Osteocyte (in vitro differentiated cells): ENCODE data around the gene GIPC2. TPM values are rescaled to one million over a fixed set of nuclear protein-coding genes. Genes with fewer than 3 reads are reported as not detected.
"Not testable (repeated sequence)": the region's sequence is repeated elsewhere in the genome, so short reads cannot be mapped to it uniquely, and the experiment has no call there.

Experiments used
- DNase-seq: peaks from one replicate; pipeline ENCODE4 v3.0.0; 2021; ENCODE audit warnings: mixed read lengths; ENCODE audit not compliant: unreplicated experiment; ENCODE audit errors: extremely low spot score
- H3K27ac Mint-ChIP-seq: one replicate; pipeline ENCODE4 v1.8.0; 2021; ENCODE audit warnings: mild to moderate bottlenecking, mixed read lengths; ENCODE audit not compliant: unreplicated experiment
- H3K27me3 Mint-ChIP-seq: one replicate; pipeline ENCODE4 v1.8.0; 2021; ENCODE audit warnings: mixed read lengths; ENCODE audit not compliant: unreplicated experiment
- H3K36me3 Mint-ChIP-seq: one replicate; pipeline ENCODE4 v1.8.0; 2021; ENCODE audit warnings: mixed read lengths; ENCODE audit not compliant: unreplicated experiment
- H3K4me1 Mint-ChIP-seq: one replicate; pipeline ENCODE4 v1.8.0; 2021; ENCODE audit warnings: mixed read lengths; ENCODE audit not compliant: unreplicated experiment
- H3K4me3 Mint-ChIP-seq: one replicate; pipeline ENCODE4 v1.8.0; 2021; ENCODE audit warnings: mild to moderate bottlenecking, moderate library complexity, mixed read lengths; ENCODE audit not compliant: unreplicated experiment
- H3K9me3 Mint-ChIP-seq: one replicate; pipeline ENCODE4 v1.8.0; 2021; ENCODE audit warnings: mixed read lengths; ENCODE audit not compliant: unreplicated experiment
- total RNA-seq: library from RNA; stranded (reverse); gene quantifications from 2 replicates; pipeline ENCODE4 v1.2.1, GENCODE V29; 2021
- TF ChIP-seq, protein P1 (sequence below): fragments of 200-600 bp; sonication (generic); IDR thresholded peaks from 2 replicates; pipeline ENCODE4 v1.5.0; 2021; ENCODE audit warnings: antibody characterized with exemption, mild to moderate bottlenecking, moderate library complexity

The GIPC2 gene
- total RNA-seq, 1 donor from 2014 or later: 0.08 TPM

- TF ChIP-seq, protein P1, sequence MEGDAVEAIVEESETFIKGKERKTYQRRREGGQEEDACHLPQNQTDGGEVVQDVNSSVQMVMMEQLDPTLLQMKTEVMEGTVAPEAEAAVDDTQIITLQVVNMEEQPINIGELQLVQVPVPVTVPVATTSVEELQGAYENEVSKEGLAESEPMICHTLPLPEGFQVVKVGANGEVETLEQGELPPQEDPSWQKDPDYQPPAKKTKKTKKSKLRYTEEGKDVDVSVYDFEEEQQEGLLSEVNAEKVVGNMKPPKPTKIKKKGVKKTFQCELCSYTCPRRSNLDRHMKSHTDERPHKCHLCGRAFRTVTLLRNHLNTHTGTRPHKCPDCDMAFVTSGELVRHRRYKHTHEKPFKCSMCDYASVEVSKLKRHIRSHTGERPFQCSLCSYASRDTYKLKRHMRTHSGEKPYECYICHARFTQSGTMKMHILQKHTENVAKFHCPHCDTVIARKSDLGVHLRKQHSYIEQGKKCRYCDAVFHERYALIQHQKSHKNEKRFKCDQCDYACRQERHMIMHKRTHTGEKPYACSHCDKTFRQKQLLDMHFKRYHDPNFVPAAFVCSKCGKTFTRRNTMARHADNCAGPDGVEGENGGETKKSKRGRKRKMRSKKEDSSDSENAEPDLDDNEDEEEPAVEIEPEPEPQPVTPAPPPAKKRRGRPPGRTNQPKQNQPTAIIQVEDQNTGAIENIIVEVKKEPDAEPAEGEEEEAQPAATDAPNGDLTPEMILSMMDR: no peak
- H3K4me1 Mint-ChIP-seq: peaks cover 42% of the 10 kb centered on the region
- no peak for DNase-seq
- H3K27me3 Mint-ChIP-seq: no peaks in the 10 kb centered on the region
- peak overlapping the region; percentile 71 for H3K4me3 Mint-ChIP-seq
- H3K9me3 Mint-ChIP-seq: no peaks in the 10 kb centered on the region
- H3K36me3 Mint-ChIP-seq: peaks cover 12% of the 10 kb centered on the region
- peak overlapping the region; percentile 86 for H3K27ac Mint-ChIP-seq
Measured at GRCh38 chr1:78009276-78009675, 36.5 kb upstream of the GIPC2 start.

DNA sequence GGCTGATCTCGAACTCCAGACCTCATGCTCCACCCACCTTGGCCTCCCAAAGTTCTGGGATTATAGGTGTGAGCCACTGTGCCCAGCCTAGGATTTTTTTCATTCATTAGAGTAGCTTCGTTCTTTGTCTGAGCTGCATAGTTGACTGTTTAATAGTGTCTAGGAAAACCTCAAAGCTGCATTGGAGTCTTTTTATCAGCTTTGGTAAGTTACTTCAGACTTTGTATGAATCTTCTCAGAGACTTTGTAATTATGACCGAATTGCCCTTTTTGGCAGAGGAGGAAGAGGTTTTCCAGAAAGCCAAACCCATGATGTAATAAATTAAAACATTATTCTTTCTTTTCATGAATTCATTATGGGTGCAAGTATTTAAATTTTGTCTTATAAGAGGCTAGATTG lies 35.9 kb upstream of the GIPC2 start:
- DNase-seq: no peak
- H3K27ac Mint-ChIP-seq: peak overlapping the region; percentile 86
- H3K36me3 Mint-ChIP-seq: peaks cover 14% of the 10 kb centered on the region
- TF ChIP-seq, protein P1: no peak
- peaks cover 42% of the 10 kb centered on the region for H3K4me1 Mint-ChIP-seq
- H3K9me3 Mint-ChIP-seq: no peaks in the 10 kb centered on the region
- no peaks in the 10 kb centered on the region for H3K27me3 Mint-ChIP-seq
- peak overlapping the region; percentile 71 for H3K4me3 Mint-ChIP-seq

- H3K36me3 Mint-ChIP-seq: peaks cover 22% of the 10 kb centered on the region
- TF ChIP-seq, protein P1: no peak
- H3K27ac Mint-ChIP-seq: peak overlapping the region; percentile 71
- H3K4me3 Mint-ChIP-seq: peak overlapping the region; percentile 43
- H3K9me3 Mint-ChIP-seq: no peaks in the 10 kb centered on the region
- peaks cover 46% of the 10 kb centered on the region for H3K4me1 Mint-ChIP-seq
- DNase-seq: no peak
- no peaks in the 10 kb centered on the region for H3K27me3 Mint-ChIP-seq
Measured at GRCh38 chr1:78011050-78011449, 34.7 kb upstream of the GIPC2 start.

- DNase-seq: no peak
- Mint-ChIP-seq H3K27ac (no peak overlapping the region), H3K4me3 (no peak overlapping the region), H3K27me3 (no peaks in the 10 kb centered on the region), H3K4me1 (peaks cover 19% of the 10 kb centered on the region), H3K9me3 (no peaks in the 10 kb centered on the region), H3K36me3 (peaks cover 38% of the 10 kb centered on the region)
- TF ChIP-seq, protein P1: no peak
Measured at GRCh38 chr1:78015148-78015547, 30.6 kb upstream of the GIPC2 start.

DNA sequence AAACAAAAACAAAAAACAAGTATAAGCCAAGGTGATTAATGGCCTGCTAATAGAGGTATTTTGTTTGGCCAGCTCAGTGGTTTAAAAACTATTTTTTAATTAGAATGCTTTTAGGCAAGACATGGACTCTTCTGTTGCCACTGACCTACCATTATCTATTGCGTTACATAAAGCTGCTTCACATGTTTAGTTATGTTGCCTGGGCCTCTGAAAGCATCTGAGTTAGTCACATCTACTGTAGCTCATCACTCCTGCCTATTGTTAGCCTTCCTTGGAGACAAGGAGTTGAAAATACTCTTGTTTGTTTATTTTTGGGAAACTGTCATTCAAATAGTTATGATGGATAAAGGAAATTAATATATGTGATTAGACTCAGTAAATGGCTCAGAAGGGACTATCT lies 26.7 kb upstream of the GIPC2 start:
- peaks cover 5% of the 10 kb centered on the region for H3K4me1 Mint-ChIP-seq

DNA sequence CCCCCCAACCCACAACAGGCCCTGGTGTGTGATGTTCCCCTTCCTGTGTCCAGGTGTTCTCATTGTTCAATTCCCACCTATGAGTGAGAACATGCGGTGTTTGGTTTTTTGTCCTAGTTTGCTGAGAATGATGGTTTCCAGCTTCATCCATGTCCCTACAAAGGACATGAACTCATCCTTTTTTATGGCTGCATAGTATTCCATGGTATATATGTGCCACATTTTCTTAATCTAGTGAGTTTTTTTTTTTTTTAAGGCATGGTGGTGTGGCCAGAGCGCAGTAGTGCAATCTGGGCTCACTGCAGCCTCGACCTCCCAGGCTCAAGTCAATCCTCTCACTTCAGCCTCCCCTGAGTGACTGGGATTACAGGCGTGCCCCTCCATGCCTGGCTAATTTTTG lies 24.6 kb upstream of the GIPC2 start:
- H3K27ac Mint-ChIP-seq, H3K9me3 Mint-ChIP-seq, H3K27me3 Mint-ChIP-seq, DNase-seq, H3K4me1 Mint-ChIP-seq, H3K4me3 Mint-ChIP-seq: not testable (repeated sequence)
- peaks cover 17% of the 10 kb centered on the region for H3K36me3 Mint-ChIP-seq

More for the DNA sequence above, 26.7 kb upstream of the GIPC2 start:
- peaks cover 30% of the 10 kb centered on the region for H3K36me3 Mint-ChIP-seq
- no peaks in the 10 kb centered on the region for H3K27me3 Mint-ChIP-seq
- H3K4me3 Mint-ChIP-seq: no peak overlapping the region
- H3K27ac Mint-ChIP-seq: no peak overlapping the region
- TF ChIP-seq, protein P1: no peak
- H3K9me3 Mint-ChIP-seq: no peaks in the 10 kb centered on the region
- no peak for DNase-seq
